HG03378 (cell line): ENCODE data around the gene NRAP.

Source experiments
- ATAC-seq: cut with Tn5 transposase; IDR thresholded peaks from one replicate; pipeline ENCODE4 v1.9.1; 2021; ENCODE audit warnings: mild to moderate bottlenecking, moderate library complexity; ENCODE audit not compliant: unreplicated experiment

The NRAP gene

GRCh38 chr10:113644185-113645120 is 19.4 kb downstream of the NRAP start:
- no peak for ATAC-seq

GRCh38 chr10:113643183-113643582 is 20.7 kb downstream of the NRAP start:
- ATAC-seq, result no peak

- no peak for ATAC-seq
Observed at GRCh38 chr10:113641702-113642101, 22.1 kb downstream of the NRAP start.

GRCh38 chr10:113639966-113640365 is 23.9 kb downstream of the NRAP start:
- no peak for ATAC-seq

GRCh38 chr10:113631684-113632367 is 32.0 kb downstream of the NRAP start:
- no peak for ATAC-seq

- no peak for ATAC-seq
Observed at GRCh38 chr10:113630929-113631533, 32.8 kb downstream of the NRAP start.

- ATAC-seq, result no peak
Observed at GRCh38 chr10:113628607-113629153, 35.2 kb downstream of the NRAP start.

- ATAC-seq, result no peak
Observed at GRCh38 chr10:113627836-113628235, 36.0 kb downstream of the NRAP start.

- ATAC-seq, result no peak
Observed at GRCh38 chr10:113626809-113627355, 37.0 kb downstream of the NRAP start.

- no peak for ATAC-seq
Observed at GRCh38 chr10:113625461-113626186, 38.2 kb downstream of the NRAP start.

- no peak for ATAC-seq
Observed at GRCh38 chr10:113622831-113623230, 41.0 kb downstream of the NRAP start.

GRCh38 chr10:113621799-113622198 is 42.0 kb downstream of the NRAP start:
- no peak for ATAC-seq

- no peak for ATAC-seq
Observed at GRCh38 chr10:113620936-113621335, 42.9 kb downstream of the NRAP start.

GRCh38 chr10:113620511-113620910 is 43.3 kb downstream of the NRAP start:
- no peak for ATAC-seq

GRCh38 chr10:113619401-113619800 is 44.4 kb downstream of the NRAP start:
- ATAC-seq, result no peak

- no peak for ATAC-seq
Observed at GRCh38 chr10:113618338-113618737, 45.5 kb downstream of the NRAP start.

- ATAC-seq, result no peak
Observed at GRCh38 chr10:113617086-113617485, 46.8 kb downstream of the NRAP start.

- no peak for ATAC-seq
Observed at GRCh38 chr10:113616244-113617074, 47.4 kb downstream of the NRAP start.

GRCh38 chr10:113613977-113614690 is 49.7 kb downstream of the NRAP start:
- no peak for ATAC-seq
